ENCODE data around the gene SPTLC3.

The SPTLC3 gene

GRCh38 chr20:13006825-13007224 lies 1.9 kb upstream of the SPTLC3 start:
- no peaks in the 10 kb centered on the region for H3K36me3 ChIP-seq
- no peaks in the 10 kb centered on the region for H3K4me1 ChIP-seq (ENCODE audit: control insufficient read depth in 1 of 2, insufficient read depth in 1 of 2, low read depth in 1 of 2, low read length in 1 of 2)
- no peak overlapping the region for H3K27ac ChIP-seq
- peaks cover 5% of the 10 kb centered on the region for H3K27me3 ChIP-seq
- no peak for TF ChIP-seq CTCF (IDR thresholded peaks at IDR 0.05)
- no peaks in the 10 kb centered on the region for H3K9me3 ChIP-seq
- no peak overlapping the region for H3K4me3 ChIP-seq (ENCODE audit: low read depth in 1 of 2, low read length in 1 of 2)

DNA sequence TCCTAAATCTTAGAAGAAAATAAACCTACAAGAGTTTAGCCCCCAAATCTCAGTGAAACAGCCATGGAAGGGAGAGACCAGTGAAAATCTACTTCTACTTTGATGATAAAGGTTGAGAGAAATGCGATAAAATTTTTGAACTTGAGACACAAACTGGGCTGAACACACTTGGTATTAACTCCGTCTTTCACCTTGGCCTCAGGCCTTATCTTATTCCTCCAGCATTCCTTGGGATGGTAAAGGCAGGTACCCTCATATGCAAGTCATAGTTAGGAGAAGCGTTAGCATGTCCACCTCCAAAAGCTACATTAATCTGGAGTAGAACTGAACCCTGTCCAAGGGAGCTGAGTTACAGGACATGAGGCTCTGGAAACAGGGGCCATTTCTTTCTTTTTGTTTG lies 1.2 kb upstream of the SPTLC3 start:
- Histone ChIP-seq H3K27me3 (peaks cover 5% of the 10 kb centered on the region), H3K9me3 (no peaks in the 10 kb centered on the region), H3K4me1 (ENCODE audit: control insufficient read depth in 1 of 2, insufficient read depth in 1 of 2, low read depth in 1 of 2, low read length in 1 of 2) (no peaks in the 10 kb centered on the region), H3K4me3 (ENCODE audit: low read depth in 1 of 2, low read length in 1 of 2) (no peak overlapping the region), H3K27ac (no peak overlapping the region), H3K36me3 (no peaks in the 10 kb centered on the region)
- no peak for TF ChIP-seq CTCF (IDR thresholded peaks at IDR 0.05)

DNA sequence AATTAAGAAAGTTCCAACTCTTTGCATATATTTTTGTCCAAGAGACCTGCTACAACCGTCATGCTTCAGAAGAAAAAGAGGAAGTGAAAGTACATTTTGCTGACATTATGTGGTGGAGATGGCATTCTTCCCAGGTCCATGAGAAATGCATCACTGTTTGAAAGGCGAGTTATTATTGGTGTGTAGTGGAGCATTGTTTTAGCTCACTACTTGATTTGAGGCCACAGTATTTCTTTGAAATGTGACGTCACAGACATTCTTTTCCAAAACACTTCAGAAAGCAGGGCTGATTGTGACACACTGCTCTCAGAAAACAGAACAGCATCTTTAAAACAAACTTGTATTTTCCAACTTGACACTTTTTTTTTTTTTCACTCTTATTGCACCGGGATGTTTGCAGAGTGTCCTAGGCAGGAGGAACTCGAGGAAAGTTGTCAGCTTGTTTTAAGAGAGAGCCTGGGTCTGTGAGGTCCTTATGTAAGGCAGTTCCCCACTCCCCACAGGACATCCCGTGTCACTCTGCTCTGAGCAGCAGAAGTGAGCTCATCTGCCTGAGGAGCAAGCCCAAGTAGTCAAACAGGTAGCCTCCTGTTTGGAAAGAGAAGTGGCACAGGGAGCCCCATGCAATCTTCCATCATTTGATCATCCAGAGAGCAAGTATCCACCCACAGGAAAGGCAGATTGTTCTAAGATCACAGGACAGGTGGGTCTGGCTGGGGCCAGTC lies 1.1 kb downstream of the SPTLC3 start:
- Histone ChIP-seq H3K27me3 (peaks cover 5% of the 10 kb centered on the region), H3K36me3 (no peaks in the 10 kb centered on the region), H3K9me3 (no peaks in the 10 kb centered on the region), H3K4me1 (ENCODE audit: control insufficient read depth in 1 of 2, insufficient read depth in 1 of 2, low read depth in 1 of 2, low read length in 1 of 2) (no peaks in the 10 kb centered on the region), H3K4me3 (ENCODE audit: low read depth in 1 of 2, low read length in 1 of 2) (no peak overlapping the region), H3K27ac (no peak overlapping the region)
- no peak for TF ChIP-seq CTCF (IDR thresholded peaks at IDR 0.05)

GRCh38 chr20:13012886-13013285 lies 4.1 kb downstream of the SPTLC3 start:
- Histone ChIP-seq H3K9me3 (no peaks in the 10 kb centered on the region), H3K27ac (no peak overlapping the region), H3K4me3 (ENCODE audit: low read depth in 1 of 2, low read length in 1 of 2) (no peak overlapping the region), H3K36me3 (no peaks in the 10 kb centered on the region), H3K4me1 (ENCODE audit: control insufficient read depth in 1 of 2, insufficient read depth in 1 of 2, low read depth in 1 of 2, low read length in 1 of 2) (no peaks in the 10 kb centered on the region), H3K27me3 (peaks cover 5% of the 10 kb centered on the region)
- TF ChIP-seq CTCF (IDR thresholded peaks at IDR 0.05) = no peak

GRCh38 chr20:13013411-13013810 lies 4.6 kb downstream of the SPTLC3 start:
- Histone ChIP-seq H3K27me3 (peaks cover 5% of the 10 kb centered on the region), H3K9me3 (no peaks in the 10 kb centered on the region), H3K4me3 (ENCODE audit: low read depth in 1 of 2, low read length in 1 of 2) (no peak overlapping the region), H3K27ac (no peak overlapping the region), H3K4me1 (ENCODE audit: control insufficient read depth in 1 of 2, insufficient read depth in 1 of 2, low read depth in 1 of 2, low read length in 1 of 2) (no peaks in the 10 kb centered on the region), H3K36me3 (no peaks in the 10 kb centered on the region)
- no peak for TF ChIP-seq CTCF (IDR thresholded peaks at IDR 0.05)

All from neutrophil (primary cell).